Measurements from ENCODE around the gene RPL35. TPM values are rescaled to one million over a fixed set of nuclear protein-coding genes. Genes with fewer than 3 reads are reported as not detected.

Gene RPL35
- total and polyA plus RNA-seq, 2 of the 8 experiments (the other 6 are each of a cell fraction or from before 2014, with no cell fraction given), result 1,831 to 2,448 TPM

- no peak overlapping the region for H3K14ac ChIP-seq (ENCODE audit: insufficient read length)
- FAIRE-seq, result no peak
- no peaks in the 10 kb centered on the region for H3K27me3 ChIP-seq (replicated peaks in 1 of 4; ENCODE audit: control insufficient read depth in 3 of 4, extremely low read depth in 1 of 4, insufficient read depth in 3 of 4, low read length in 3 of 4)
- no peak overlapping the region for H2BK20ac ChIP-seq (ENCODE audit: low read length)
- H2BK12ac ChIP-seq (ENCODE audit: low read depth, low read length), result no peak overlapping the region
- H2BK15ac ChIP-seq (ENCODE audit: low read length), result no peak overlapping the region
- peak overlapping the region; percentile 26 for H3K4ac ChIP-seq (replicated peaks; ENCODE audit: insufficient read length, low read depth, low read length)
- peak overlapping the region; percentile 78 for H3K56ac ChIP-seq (replicated peaks; ENCODE audit: insufficient read length, low read depth, low read length)
- H4K91ac ChIP-seq (replicated peaks; ENCODE audit: insufficient read length, low read length), result no peak overlapping the region
- WGBS, 2 experiments (ENCODE audit: extremely low coverage in 1 of 2, insufficient coverage in 1 of 2, insufficient read length in 1 of 2, insufficient replicate concordance in 2 of 2, low coverage in 1 of 2, low lambda C conversion rate in 2 of 2, missing lambda C conversion rate in 1 of 2), result 2% methylated on average over 15 of the region's 41 CpGs; no CpG with 5 or more reads in 1 of the 2 experiments
- peaks cover 23 to 27% of the 10 kb centered on the region in 2 experiments for H4K20me1 ChIP-seq (replicated peaks in 1 of 2; ENCODE audit: control insufficient read depth in 1 of 2, insufficient read depth in 2 of 2, low read length in 2 of 2)
- H2AFZ ChIP-seq (ENCODE audit: low read length), result no peak overlapping the region
- TF ChIP-seq SUZ12 (IDR thresholded peaks at IDR 0.05; ENCODE audit: low read length), result no peak
- POLR2A ChIA-PET (ENCODE audit: partially characterized antibody), result interaction anchor here (0.7 to 31.1 kb wide), 5 partner anchors 6 to 302 kb away, joined by 3 to 573 read pairs (median 4); partner anchors contain the start of genes ARPC5L, RPL35 and WDR38
- peak overlapping the region; percentile 86 to 95 (median 95) for H3K4me3 ChIP-seq (ENCODE audit: extremely low read depth in 1 of 4, insufficient read depth in 2 of 4, low read depth in 3 of 4, low read length in 4 of 4)
- H2AK5ac ChIP-seq (ENCODE audit: low read depth, low read length), result no peak overlapping the region
- CTCF ChIA-PET (ENCODE audit: partially characterized antibody), result interaction anchor here (1.0 to 1.5 kb wide), 5 partner anchors 9 to 250 kb away, joined by 3 to 6 read pairs (median 4); partner anchors contain the start of gene WDR38
- peaks cover 4 to 20% (median 13%) of the 10 kb centered on the region in 4 experiments for H3K4me1 ChIP-seq (replicated peaks in 1 of 4; ENCODE audit: control insufficient read depth in 3 of 4, insufficient read depth in 4 of 4, low read length in 3 of 4)
- H3K23me2 ChIP-seq (ENCODE audit: low read depth, low read length), result peaks cover 8% of the 10 kb centered on the region
- H4K5ac ChIP-seq (ENCODE audit: insufficient read length, low read depth, low read length), result peak overlapping the region; percentile 81
- peaks cover 20 to 62% of the 10 kb centered on the region in 2 experiments for H3K79me2 ChIP-seq (ENCODE audit: control insufficient read depth in 1 of 2, insufficient read depth in 2 of 2, low read length in 2 of 2)
- peak overlapping the region; percentile 69; the same call in 1 of the 2 replicates for H4K8ac ChIP-seq (ENCODE audit: extremely low read depth, insufficient read depth, low read length)
- no peak overlapping the region for H3K23ac ChIP-seq (ENCODE audit: insufficient read length)
- H3K27ac ChIP-seq (ENCODE audit: low read depth, low read length), result peak overlapping the region; percentile 82
- H2BK120ac ChIP-seq (replicated peaks; ENCODE audit: low read depth, low read length), result no peak overlapping the region
- no peaks in the 10 kb centered on the region for H3K9me3 ChIP-seq (ENCODE audit: insufficient read depth in 2 of 2, low read depth in 1 of 2, low read length in 1 of 2)
- peaks cover 0 to 19% (median 11%) of the 10 kb centered on the region in 4 experiments; a peak in 4 of 8 replicates for H3K36me3 ChIP-seq (ENCODE audit: control insufficient read depth in 2 of 4, insufficient read depth in 4 of 4, low read length in 3 of 4)
- H3K18ac ChIP-seq (ENCODE audit: extremely low read depth, low read length), result peak overlapping the region; percentile 32
- H3K4me2 ChIP-seq (ENCODE audit: insufficient read depth in 1 of 2, low read depth in 2 of 2, low read length in 2 of 2), result peak overlapping the region; percentile 91 to 92
- peaks cover 11% of the 10 kb centered on the region for H3K79me1 ChIP-seq (ENCODE audit: low read depth, low read length)
- H3K9ac ChIP-seq (replicated peaks in 1 of 4; ENCODE audit: extremely low read depth in 1 of 4, low read depth in 3 of 4, low read length in 3 of 4), result peak overlapping the region; percentile 80 to 90 (median 84)
- H2BK5ac ChIP-seq (ENCODE audit: low read depth, low read length), result peak overlapping the region; percentile 60; the same call in 1 of the 2 replicates
- no peak for DNase-seq (ENCODE audit: low read depth in 1 of 2, low spot score in 2 of 2)
Observed at GRCh38 chr9:124869466-124869985, 7.8 kb upstream of the RPL35 start.
